ENCODE data around the gene ROS1. TPM values are rescaled to one million over a fixed set of nuclear protein-coding genes. Genes with fewer than 3 reads are reported as not detected.
A peak's percentile ranks its signal among the peaks of the same experiment; 100 is the strongest.

Gene ROS1
- total and polyA plus RNA-seq, 2 donors (not counting 1 experiment from before 2014, with no cell fraction given): under 0.01 to 0.01 TPM

GRCh38 chr6:117404548-117404947, 21.2 kb downstream of the ROS1 start:
- no peak overlapping the region for H3K9ac ChIP-seq (ENCODE audit: insufficient read depth, low read length)
- TF ChIP-seq EZH2 (IDR thresholded peaks at IDR 0.05; ENCODE audit: low read length, missing control alignments) (no peak), CTCF (conservative IDR thresholded peaks at IDR 0.05 in 1 of 2, IDR thresholded peaks at IDR 0.05 in 1 of 2; ENCODE audit: low read depth in 1 of 2, low read length in 2 of 2) (peak; percentile 48 to 51)
- DNase-seq (ENCODE audit: low read depth in 2 of 2): peak; percentile 19 to 20

GRCh38 chr6:117401799-117402198, 23.9 kb downstream of the ROS1 start:
- Histone ChIP-seq H3K36me3 (ENCODE audit: control insufficient read depth, insufficient read depth, low read length) (no peaks in the 10 kb centered on the region), H4K20me1 (ENCODE audit: control insufficient read depth, extremely low read depth, insufficient read depth, low read length) (no peaks in the 10 kb centered on the region), H3K9me3 (ENCODE audit: control insufficient read depth, insufficient read depth, low read depth, low read length) (no peaks in the 10 kb centered on the region), H3K4me3 (replicated peaks in 1 of 4; ENCODE audit: control extremely low read depth in 1 of 4, insufficient read depth in 1 of 4, low read depth in 3 of 4, low read length in 4 of 4) (no peak overlapping the region), H3K27me3 (ENCODE audit: control insufficient read depth, insufficient read depth, low read length) (no peaks in the 10 kb centered on the region), H3K4me2 (ENCODE audit: extremely low read depth, insufficient read depth, low read length) (no peak overlapping the region), H2AFZ (ENCODE audit: low read length) (no peak overlapping the region), H3K9ac (ENCODE audit: insufficient read depth, low read length) (no peak overlapping the region), H3K79me2 (ENCODE audit: control insufficient read depth, insufficient read depth, low read length) (no peaks in the 10 kb centered on the region), H3K27ac (ENCODE audit: insufficient read depth, low read length) (no peak overlapping the region), H3K4me1 (ENCODE audit: control insufficient read depth, extremely low read depth, insufficient read depth, low read length) (no peaks in the 10 kb centered on the region)
- TF ChIP-seq EZH2 (IDR thresholded peaks at IDR 0.05; ENCODE audit: low read length, missing control alignments): no peak
- TF ChIP-seq CTCF (conservative IDR thresholded peaks at IDR 0.05 in 1 of 2, IDR thresholded peaks at IDR 0.05 in 1 of 2; ENCODE audit: low read depth in 1 of 2, low read length in 2 of 2): no peak
- DNase-seq (ENCODE audit: low read depth in 2 of 2): no peak

More at GRCh38 chr6:117404548-117404947, 21.2 kb downstream of the ROS1 start:
- Histone ChIP-seq H3K9me3 (ENCODE audit: control insufficient read depth, insufficient read depth, low read depth, low read length) (no peaks in the 10 kb centered on the region), H3K27ac (ENCODE audit: insufficient read depth, low read length) (no peak overlapping the region), H3K79me2 (ENCODE audit: control insufficient read depth, insufficient read depth, low read length) (no peaks in the 10 kb centered on the region), H3K4me2 (ENCODE audit: extremely low read depth, insufficient read depth, low read length) (no peak overlapping the region), H4K20me1 (ENCODE audit: control insufficient read depth, extremely low read depth, insufficient read depth, low read length) (no peaks in the 10 kb centered on the region), H2AFZ (ENCODE audit: low read length) (no peak overlapping the region), H3K4me1 (ENCODE audit: control insufficient read depth, extremely low read depth, insufficient read depth, low read length) (no peaks in the 10 kb centered on the region), H3K27me3 (ENCODE audit: control insufficient read depth, insufficient read depth, low read length) (no peaks in the 10 kb centered on the region), H3K4me3 (replicated peaks in 1 of 4; ENCODE audit: control extremely low read depth in 1 of 4, insufficient read depth in 1 of 4, low read depth in 3 of 4, low read length in 4 of 4) (no peak overlapping the region), H3K36me3 (ENCODE audit: control insufficient read depth, insufficient read depth, low read length) (no peaks in the 10 kb centered on the region)

DNA sequence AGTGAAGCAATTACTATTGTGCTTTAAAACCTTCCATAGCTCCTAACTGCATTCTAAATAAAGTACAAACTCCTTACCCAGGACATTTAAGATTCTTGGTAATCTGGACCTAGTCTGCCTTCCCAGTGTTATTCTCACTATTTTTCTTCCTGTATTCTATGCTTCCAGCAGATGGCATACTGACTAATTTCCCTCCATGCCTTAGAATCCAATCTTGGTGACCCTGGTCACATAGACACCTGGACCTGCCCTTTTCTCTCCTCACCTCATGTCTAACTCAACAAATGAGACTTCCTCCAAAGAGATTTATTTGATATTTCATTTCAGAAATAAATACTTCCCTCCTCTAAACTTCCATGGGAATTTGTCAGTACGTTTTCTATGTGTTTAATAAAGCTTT, 25.8 kb downstream of the ROS1 start:
- Histone ChIP-seq H3K79me2 (ENCODE audit: control insufficient read depth, insufficient read depth, low read length) (no peaks in the 10 kb centered on the region), H2AFZ (ENCODE audit: low read length) (no peak overlapping the region), H3K36me3 (ENCODE audit: control insufficient read depth, insufficient read depth, low read length) (no peaks in the 10 kb centered on the region), H3K4me1 (ENCODE audit: control insufficient read depth, extremely low read depth, insufficient read depth, low read length) (no peaks in the 10 kb centered on the region), H3K27me3 (ENCODE audit: control insufficient read depth, insufficient read depth, low read length) (no peaks in the 10 kb centered on the region), H3K27ac (ENCODE audit: insufficient read depth, low read length) (no peak overlapping the region), H3K4me3 (replicated peaks in 1 of 4; ENCODE audit: control extremely low read depth in 1 of 4, insufficient read depth in 1 of 4, low read depth in 3 of 4, low read length in 4 of 4) (no peak overlapping the region), H3K4me2 (ENCODE audit: extremely low read depth, insufficient read depth, low read length) (no peak overlapping the region), H4K20me1 (ENCODE audit: control insufficient read depth, extremely low read depth, insufficient read depth, low read length) (no peaks in the 10 kb centered on the region), H3K9ac (ENCODE audit: insufficient read depth, low read length) (no peak overlapping the region), H3K9me3 (ENCODE audit: control insufficient read depth, insufficient read depth, low read depth, low read length) (no peaks in the 10 kb centered on the region)
- DNase-seq (ENCODE audit: low read depth in 2 of 2): peak in 1 of 2 donors; percentile 7
- TF ChIP-seq CTCF (conservative IDR thresholded peaks at IDR 0.05 in 1 of 2, IDR thresholded peaks at IDR 0.05 in 1 of 2; ENCODE audit: low read depth in 1 of 2, low read length in 2 of 2) (peak; percentile 30), EZH2 (IDR thresholded peaks at IDR 0.05; ENCODE audit: low read length, missing control alignments) (no peak)
